ENCODE data around the gene SEC16A.

Gene SEC16A, protein sequence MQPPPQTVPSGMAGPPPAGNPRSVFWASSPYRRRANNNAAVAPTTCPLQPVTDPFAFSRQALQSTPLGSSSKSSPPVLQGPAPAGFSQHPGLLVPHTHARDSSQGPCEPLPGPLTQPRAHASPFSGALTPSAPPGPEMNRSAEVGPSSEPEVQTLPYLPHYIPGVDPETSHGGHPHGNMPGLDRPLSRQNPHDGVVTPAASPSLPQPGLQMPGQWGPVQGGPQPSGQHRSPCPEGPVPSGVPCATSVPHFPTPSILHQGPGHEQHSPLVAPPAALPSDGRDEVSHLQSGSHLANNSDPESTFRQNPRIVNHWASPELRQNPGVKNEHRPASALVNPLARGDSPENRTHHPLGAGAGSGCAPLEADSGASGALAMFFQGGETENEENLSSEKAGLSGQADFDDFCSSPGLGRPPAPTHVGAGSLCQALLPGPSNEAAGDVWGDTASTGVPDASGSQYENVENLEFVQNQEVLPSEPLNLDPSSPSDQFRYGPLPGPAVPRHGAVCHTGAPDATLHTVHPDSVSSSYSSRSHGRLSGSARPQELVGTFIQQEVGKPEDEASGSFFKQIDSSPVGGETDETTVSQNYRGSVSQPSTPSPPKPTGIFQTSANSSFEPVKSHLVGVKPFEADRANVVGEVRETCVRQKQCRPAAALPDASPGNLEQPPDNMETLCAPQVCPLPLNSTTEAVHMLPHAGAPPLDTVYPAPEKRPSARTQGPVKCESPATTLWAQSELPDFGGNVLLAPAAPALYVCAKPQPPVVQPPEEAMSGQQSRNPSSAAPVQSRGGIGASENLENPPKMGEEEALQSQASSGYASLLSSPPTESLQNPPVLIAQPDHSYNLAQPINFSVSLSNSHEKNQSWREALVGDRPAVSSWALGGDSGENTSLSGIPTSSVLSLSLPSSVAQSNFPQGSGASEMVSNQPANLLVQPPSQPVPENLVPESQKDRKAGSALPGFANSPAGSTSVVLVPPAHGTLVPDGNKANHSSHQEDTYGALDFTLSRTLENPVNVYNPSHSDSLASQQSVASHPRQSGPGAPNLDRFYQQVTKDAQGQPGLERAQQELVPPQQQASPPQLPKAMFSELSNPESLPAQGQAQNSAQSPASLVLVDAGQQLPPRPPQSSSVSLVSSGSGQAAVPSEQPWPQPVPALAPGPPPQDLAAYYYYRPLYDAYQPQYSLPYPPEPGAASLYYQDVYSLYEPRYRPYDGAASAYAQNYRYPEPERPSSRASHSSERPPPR (N-terminal part only)
- total RNA-seq = 46.0 to 192 (median 78.2) reads per million in 18 experiments

DNA sequence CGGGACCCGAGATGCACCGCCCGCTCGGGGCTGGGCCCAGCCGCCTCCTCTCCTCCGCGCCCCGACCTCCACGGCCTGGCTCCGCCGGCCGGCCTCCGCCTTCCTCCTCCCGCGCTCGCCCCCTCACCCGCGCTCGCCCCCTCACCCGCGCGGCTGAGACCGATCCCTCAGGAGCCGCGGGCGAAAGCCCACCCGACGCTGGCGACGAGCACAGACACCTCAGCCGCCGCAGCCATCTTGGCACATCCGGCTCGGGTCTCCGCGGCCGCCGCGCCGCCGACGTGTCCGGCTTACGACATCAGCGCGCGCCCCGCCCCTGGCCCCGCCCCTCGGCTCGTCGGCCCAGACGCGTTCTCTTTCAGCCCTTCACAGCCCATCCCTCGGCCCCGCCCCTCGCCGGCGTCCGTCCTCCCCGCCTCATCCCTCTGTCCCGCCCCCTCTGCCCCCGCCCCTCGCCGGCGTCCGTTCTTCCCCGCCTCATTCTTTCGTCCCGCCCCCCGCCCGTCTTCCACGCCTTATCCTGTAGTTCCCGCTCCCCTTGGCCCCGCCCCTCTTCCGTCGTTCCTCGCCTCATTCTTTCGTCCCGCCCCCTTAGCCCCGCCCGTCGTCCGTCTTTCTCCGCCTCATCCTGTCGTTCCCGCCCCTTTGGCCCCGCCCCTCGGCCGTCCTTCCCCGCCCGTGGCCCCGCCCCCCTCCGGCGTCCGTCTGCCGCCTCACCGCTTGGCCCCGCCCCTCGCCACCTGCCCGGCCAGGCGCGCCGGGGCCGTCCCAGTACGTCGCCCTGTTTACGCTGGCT, at the start of gene SEC16A:
Gene SEC16A, minus strand, starts transcription at position 248 of the 796 bp plus-strand sequence. CDS start 5,425 bp downstream, outside the sequence.
- DNase-seq = peak; percentile 98 to 99

DNA sequence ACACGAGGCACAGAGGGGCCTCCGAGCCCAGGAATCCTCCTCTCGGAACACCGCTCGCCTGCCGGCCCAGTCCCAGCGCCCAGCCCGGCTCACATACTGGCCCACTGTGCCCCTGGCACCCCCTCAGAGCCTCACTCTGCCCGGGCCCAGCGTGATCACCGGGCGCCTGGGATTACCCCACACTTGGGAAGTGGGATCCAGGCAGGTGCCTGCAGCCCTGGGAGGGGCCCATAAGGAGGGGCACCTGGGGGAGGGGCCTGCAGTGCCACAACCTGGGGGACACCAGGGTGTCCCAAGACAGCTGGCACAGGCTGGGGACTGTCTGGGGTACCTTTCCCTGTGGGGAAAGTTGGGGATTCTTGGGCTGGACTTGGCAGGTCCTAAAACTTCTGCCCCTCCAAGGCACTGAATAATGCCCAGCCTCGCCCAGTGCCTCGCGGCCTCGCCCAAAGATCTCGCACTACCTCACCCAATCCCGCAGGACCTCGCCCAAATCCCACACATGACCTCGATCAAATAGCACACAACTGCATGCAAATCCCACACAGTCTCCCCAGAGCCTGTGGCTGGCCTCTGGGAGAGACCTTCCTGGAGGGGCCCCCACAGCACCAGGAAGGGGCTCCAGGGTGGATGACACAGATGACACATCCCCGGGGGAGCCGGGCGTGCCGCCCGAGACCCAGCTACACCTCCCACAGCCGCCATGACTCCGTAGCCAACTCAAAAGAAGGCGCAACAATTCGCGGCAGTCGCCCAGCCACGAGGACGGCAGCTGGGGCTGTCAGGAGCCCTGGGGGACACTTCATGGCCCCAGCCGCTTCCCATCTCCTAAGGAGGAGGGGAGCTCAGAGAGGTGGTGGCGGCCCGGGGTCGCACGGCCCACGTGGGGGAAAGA, 49.3 kb upstream of the SEC16A start:
- no peak for DNase-seq

DNA sequence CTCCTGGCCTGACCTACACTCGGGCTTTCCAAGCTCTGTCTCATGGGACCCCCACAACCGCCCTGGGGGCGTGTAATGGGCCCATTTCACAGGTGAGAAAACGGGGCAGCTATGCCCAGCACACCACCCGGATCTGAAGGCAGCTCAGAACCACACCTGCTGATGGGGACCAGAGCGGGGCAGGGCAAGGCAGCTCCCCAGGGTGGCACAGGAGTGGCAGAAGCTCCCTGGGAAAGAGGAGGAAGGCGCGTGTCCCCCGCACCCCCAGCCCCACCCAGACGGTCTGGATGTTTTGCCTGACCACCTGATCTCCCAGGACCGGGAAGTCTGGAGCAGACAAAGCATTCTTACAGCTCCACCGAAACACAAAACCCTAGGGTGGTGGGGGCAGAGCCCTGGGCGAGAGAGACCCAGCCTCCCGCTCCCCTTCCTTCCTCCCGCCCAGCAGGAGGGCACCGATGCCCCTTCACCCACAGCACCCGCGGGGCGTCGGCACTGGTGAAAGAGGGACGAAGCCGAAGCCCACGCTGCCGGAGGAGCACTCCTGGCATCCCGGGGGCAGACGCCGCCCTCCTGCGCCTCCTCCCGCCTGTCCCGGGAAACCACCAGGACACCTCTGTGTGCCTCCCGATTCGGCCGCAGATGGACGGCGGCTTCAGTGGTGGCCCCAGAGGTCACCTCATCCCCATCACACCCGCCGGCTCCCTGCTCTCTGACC, 48.5 kb upstream of the SEC16A start:
- no peak for DNase-seq

DNA sequence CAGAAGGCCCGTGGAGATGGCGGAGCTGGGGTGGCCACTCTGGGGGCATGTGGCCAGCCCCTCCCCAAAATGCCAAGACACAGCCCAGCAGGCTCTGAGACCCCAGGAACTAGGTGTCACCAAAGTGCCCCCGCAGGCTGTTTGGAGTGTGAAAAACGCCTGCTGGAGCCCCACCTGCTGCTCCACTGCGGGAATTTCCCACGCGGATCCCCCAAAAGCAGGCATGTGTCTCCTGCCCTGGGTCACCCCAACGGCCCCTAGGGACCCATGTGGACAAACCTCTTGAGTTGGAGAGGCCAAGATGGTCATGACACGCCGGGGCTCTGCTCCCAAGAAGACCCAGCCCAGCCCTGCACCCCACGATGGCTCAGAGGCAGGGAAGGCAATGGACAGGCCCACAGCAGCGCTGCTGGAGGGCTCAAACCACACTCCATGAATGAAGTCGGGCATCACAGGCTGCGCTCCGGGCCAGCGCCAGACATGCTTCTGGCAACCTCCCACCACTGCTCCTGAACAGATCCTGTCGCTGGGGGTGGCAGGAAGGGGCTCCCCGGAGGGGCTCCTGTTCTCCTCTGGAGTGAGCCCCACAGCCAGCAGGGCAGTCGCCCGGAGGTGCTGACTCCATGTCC, 47.7 kb upstream of the SEC16A start:
- DNase-seq = no peak

DNA sequence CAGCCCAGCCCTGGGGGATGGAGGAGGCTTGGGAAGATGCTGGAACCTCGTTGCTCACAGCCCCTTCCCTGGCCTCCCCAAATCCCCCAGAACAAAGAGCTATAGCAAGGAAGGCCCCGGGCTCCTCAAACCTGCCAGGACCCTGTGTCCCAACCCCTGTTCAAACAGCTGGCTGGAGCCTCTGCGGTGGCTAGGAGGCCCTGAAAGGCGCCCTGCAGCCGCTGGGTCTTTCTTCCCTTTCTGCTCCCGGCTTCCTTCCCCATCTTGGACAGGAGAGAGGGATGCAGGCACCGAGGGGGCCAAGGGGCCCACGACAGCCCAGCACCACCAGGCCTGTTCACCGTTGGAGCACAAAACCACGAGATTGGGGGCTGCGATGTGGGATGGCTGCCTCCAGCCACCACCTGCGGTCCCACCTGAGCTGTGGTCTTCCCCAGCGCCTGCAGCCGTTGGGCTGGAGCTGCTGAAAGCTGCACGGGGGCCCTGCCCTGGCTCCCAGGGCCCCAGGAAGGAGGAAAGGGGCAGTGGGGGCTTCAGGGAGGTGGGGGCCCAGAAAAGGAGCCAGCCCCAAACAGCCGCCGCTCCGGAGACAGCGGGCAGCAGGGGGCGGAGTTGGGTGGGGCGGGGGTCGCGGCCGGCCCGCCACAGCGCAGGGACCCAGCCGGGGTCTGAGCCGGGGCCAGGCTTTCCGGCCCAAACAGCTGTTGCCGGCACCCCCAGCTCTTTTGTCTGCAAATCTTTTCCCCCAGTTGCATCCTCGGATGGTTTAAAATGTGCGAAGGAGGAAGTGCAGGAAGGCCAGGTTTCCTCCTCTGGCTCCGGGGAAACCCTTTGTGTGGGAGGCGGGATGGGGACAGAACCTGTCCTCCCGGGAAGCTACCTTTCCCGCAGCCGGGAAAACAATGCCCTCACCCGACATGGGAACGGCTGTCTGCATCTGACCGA, 46.9 kb upstream of the SEC16A start:
- DNase-seq = peak in 1 of 2 donors; percentile 53

DNA sequence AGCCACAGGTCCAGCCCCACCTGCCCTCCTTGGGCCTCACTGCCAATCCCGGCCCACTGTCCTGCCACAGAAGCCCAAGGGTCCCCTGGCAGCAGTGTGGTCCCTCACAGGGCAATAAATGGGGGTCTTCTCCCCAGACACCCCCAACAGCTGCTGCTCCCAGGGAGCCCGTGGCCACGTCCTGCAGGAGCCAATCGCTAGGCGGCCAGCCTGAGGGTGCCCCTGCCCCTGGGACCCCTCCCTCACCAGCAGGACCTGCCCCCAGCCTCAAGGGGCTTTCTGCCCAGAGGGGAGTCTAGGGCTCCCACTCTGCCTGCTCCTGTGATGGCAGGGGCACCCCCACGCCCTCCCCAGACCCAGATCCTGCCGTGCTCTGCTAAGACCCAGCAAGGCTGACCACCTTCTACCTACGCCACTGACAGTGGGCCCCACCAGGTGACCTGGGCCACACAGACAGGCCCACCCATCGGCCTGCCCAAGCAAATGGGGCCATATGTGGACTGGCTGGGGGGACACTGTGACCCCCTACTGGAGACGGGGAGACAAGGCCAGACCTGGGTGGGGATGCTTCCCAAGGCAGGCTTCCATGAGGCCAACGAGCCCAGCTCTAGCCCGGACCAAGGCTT, 46.0 kb upstream of the SEC16A start:
- no peak for DNase-seq

DNA sequence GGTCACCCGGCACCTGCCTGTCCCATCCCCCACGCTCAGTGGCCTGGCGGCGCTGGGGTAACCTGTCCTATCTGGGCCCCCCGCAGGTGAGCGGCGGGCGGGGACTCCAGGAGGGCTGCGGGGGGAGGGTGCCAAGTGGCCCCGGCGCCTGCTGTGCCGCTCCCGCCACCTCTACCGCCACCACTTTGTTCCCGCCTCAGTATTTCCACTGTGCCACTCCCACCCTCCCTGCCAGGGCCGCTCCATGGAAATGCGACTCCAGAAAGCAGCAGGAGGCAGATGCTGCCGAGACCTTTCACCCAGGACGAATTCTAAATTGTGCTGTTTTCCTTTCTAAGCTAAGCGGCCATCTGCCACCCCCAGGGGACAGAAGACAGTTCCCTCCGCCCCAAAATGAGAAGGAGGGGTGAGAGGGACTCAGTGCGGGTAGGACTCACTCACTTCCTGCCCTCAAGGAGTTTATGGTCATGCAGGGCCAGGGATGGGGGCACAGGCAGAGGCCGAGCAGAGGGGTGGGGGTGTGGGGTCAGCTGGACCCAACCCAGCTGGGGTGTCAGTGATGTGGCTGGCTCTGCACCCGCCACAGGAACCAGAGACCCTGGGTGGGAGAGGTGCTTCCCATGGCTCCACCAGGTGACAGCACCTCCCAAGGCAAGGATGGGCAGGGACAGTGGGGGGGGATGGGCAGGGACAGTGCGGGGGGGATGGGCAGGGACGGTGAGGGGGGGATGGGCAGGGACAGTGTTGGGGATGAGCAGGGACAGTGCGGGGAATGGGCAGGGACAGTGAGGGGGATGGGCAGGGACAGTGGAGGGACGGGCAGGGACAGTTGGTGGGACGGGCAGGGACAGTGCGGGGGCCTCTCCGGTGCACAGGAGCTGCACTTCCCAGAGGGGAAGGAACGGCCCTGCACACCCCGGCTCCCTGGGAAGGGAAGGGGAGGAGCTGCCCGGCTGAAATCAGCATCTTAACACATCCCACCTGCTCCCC, 45.2 kb upstream of the SEC16A start:
- DNase-seq = no peak

DNA sequence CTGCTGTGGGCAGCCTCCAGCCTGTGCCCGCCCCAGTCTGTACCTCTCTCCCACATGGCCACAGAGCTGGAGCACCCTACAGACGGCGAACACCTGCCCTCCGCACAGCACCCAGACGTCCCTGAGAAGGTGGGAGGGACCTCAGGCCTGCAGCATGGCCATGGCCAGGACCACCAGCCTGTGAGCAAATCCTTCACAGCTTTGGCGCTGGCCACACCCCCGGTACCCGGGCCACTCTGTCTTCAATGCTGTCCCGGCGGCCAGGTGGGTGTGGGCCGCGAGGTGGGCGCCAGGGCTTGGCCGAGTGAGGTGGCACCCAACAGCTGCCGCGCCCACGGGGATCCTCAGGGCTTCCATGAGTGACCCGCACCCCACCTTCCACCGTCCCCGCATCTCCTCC, 44.3 kb upstream of the SEC16A start:
- DNase-seq = no peak

DNA sequence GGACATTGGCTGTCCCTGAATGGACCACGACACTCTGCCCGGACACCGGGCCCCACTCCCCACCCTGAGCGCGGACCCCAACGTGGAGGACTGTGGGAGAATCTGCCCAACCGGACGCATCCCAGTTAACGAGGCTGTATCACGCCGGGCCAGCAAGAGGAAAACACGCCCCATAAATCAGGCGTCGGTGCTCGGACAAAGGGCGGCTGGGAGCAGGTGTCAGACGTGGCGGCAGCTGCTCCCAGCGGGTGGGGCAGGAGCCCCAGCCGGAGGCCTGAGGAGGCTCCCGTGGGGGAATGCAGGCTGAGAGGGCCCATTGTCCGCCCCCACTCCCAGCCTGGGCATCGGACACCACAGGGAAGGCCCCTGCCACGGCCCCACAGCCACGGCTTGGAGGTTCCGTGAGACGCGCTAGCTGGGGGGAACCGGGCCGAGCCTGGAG, 43.8 kb upstream of the SEC16A start:
- DNase-seq = no peak

DNA sequence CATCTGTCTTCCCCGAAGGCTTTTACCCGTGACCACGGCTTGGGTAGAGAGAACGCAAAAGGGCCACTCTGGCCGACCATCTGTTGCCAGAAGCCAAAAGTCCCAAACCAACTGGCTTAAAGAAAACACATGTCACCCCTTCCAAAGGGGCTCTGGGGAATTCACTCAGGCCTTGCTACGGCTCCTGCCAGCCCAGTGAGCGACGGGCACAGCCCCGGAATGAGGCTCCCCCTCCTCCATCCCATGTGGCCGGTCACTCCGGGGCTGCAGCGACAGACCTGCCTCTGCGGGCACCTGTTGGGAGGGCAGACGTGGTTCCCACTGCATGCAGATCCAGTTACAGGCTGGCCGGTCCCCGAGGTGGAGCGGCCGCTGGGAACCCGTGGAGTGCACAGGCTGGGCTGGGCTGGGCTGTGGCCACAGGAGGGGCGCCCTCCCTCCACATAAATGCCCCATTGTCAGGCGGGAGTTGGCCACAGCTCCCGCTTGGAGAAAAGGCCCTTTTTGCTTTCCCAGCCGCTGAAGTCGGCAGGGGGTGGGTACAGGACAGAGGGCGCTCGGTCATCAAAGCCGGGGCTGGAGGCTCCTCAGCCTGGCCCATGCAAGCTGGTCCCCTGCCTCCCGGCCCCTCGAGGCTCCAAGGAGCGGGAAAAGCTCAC, 43.1 kb upstream of the SEC16A start:
- no peak for DNase-seq

DNA sequence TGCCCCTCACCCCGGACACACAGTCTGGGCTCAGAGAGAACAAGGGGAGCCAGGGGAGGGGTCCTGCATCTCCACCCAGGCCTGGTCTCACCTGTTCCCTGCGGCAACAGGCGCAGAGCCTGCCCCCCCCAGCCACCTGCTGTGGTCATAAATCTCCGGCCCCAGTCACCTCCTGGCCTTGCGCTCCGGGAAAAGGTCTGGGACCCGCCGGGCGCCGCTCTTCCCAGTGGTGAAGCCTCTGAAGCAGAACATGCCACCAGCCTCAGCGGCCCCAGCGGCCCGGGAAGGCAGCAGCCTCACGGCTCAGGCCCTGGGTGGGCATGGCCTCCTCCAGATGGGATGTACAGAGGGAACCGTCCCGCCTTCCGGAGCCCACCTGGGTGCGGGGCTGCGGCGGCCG, 42.4 kb upstream of the SEC16A start:
- no peak for DNase-seq

DNA sequence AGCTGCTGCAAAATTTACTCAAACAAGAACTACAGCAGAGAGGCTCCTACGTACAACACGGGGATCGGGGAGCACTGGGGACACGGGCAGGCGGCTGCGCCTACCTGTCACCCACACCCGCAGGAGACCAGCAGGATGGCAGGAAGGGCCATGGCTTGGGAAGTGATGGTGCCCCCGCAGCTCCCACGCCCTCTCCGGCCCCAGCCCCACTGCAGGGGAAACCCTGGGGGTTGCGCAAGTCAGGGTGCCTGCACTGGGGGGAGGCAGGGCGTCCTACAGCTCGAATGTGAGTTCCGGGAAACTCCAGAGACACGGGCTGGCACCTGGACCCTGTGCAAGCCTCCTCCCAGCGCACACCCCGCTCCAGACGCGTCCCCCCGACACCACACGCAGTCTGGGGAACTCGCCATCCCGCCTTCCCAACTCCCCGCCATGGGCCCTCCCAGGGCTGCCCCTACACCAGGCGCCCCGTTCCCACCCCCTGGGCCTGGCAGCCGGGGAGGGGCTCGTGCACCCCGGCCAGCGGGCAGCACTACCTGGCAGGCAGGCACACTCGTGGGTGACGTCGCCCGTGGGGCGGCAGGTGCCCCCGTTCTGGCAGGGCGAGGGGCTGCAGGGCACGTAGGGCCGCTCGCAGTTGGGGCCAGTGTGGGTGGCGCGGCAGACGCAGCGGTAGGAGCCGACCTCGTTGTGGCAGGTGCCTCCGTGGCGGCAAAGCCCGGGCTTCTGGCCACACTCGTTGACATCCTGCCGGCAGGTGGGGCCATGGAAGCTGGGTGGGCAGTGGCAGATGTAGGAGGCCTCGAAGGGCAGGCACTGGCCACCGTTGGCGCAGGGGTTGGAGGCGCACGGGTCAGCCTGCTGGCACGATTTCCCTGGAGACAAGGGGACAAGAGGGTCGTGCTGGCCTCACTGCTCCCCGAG, 39.7 kb upstream of the SEC16A start:
- DNase-seq = peak; percentile 58 to 81

DNA sequence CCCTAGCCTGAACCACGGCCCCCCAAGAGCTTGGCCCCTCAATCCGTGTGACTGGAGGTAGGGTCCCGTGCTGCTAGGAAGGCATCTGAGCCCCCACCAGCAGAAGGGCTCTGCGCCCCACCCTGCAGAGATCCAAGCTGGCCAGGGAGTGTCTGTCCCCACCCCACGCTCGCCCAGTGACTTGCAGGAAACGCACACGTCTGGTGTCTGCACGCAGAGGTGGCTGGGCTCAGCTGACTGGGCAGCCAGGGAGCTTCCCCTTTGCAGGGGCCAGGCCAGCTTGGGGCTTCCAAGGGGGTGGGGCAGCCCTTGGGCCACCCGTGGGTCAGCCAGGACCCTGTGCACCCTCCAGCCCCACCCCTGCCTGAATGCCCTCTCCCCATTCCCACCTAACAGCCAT, 38.7 kb upstream of the SEC16A start:
- DNase-seq = peak; percentile 86 to 97

DNA sequence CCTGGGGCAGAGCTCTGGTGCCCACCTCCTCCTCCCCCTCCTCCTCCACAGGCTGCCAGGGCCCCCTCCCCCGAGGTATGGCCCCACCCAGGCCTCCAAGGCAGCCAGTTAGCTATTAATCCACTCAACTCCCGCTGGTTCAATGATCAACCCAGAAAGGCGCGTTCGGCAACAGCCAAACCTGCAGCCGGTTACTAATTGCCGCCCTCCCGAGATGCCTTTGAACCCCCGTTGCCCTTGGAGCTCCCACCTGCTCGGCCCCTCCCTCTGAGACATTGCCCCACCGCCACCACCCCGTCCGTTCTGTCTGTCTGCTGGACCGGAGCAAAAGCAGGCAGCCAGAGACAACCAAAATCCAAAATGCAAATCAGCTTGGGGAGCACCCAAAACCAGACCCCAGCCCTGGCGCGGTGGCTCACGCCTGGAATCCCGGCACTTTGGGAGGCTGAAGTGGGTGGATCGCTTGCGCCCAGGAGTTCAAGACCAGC, 37.3 kb upstream of the SEC16A start:
- DNase-seq = no peak
